Epithelial cell of esophagus (primary cell): ENCODE results near the gene DTNBP1.
A peak's percentile ranks its signal among the peaks of the same experiment; 100 is the strongest.

Experiments
- DNase-seq: peaks from one replicate; pipeline ENCODE4 v3.0.0; 2010; ENCODE audit warnings: low read depth
- H3K4me3 ChIP-seq: 2 replicates; pipeline ENCODE4 v1.5.1; 2011; ENCODE audit warnings: mild to moderate bottlenecking, low read length, control low read depth
- CTCF ChIP-seq: IDR thresholded peaks from 2 replicates; pipeline ENCODE4 v1.5.1; 2011; ENCODE audit warnings: low read depth, mild to moderate bottlenecking, low read length, control low read depth, inconsistent platforms; ENCODE audit not compliant: insufficient read depth; ENCODE audit errors: missing control alignments

DTNBP1 gene

GRCh38 chr6:15527838-15528617 lies 134.8 kb downstream of the DTNBP1 start:
- DNase-seq = peak; percentile 43
- no peak for TF ChIP-seq CTCF
- no peak overlapping the region for H3K4me3 ChIP-seq

GRCh38 chr6:15526212-15526701 lies 136.6 kb downstream of the DTNBP1 start:
- no peak for DNase-seq

GRCh38 chr6:15524861-15525401 lies 137.9 kb downstream of the DTNBP1 start:
- DNase-seq = no peak
- H3K4me3 ChIP-seq = no peak overlapping the region
- TF ChIP-seq CTCF = no peak

More at GRCh38 chr6:15526212-15526701, 136.6 kb downstream of the DTNBP1 start:
- no peak for TF ChIP-seq CTCF
- H3K4me3 ChIP-seq = no peak overlapping the region

GRCh38 chr6:15523679-15524630 lies 138.9 kb downstream of the DTNBP1 start:
- no peak overlapping the region for H3K4me3 ChIP-seq
- DNase-seq = no peak
- no peak for TF ChIP-seq CTCF

- DNase-seq = no peak
- H3K4me3 ChIP-seq = no peak overlapping the region
- TF ChIP-seq CTCF = no peak
Observed at GRCh38 chr6:15522856-15523529, 139.8 kb downstream of the DTNBP1 start.

- no peak for DNase-seq
- no peak overlapping the region for H3K4me3 ChIP-seq
- TF ChIP-seq CTCF = no peak
Observed at GRCh38 chr6:15522427-15522826, 140.4 kb downstream of the DTNBP1 start.
